GM18505 (cell line): ENCODE measurements around the gene SDC3.
"Not testable (repeated sequence)": the region's sequence is repeated elsewhere in the genome, so short reads cannot be mapped to it uniquely, and the experiment has no call there.

ENCODE experiments used
- ATAC-seq: cut with Tn5 transposase; IDR thresholded peaks from one replicate; pipeline ENCODE4 v1.9.1; 2021; ENCODE audit not compliant: unreplicated experiment
- POLR2A ChIP-seq: IDR thresholded peaks from 4 replicates; pipeline ENCODE4 v1.6.1; 2011; ENCODE audit warnings: borderline replicate concordance; ENCODE audit not compliant: insufficient read depth, insufficient read length; ENCODE audit errors: extremely low read depth

SDC3 gene

DNA sequence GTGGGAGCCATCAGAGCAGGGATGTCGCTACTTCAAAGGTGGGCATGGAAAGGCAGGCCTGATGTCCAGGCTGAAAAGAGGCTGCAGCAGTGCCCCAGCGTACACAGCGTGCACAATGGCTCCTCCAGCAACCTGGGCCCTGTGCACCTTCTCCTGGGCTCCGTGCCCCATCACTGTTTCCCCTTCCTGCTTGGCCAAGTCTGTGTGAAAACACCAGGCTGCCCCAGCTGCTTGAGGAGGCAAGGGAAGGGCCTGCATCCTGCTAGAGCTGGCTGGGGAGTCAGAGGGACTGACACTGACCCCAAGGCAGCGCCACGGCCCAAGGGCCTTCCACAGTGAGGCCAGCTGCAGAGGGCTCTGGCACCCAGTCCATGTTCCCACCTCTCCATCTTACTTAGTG is 33.4 kb downstream of the SDC3 start:
- no peak for ATAC-seq

GRCh38 chr1:30874176-30874575 is 34.4 kb downstream of the SDC3 start:
- no peak for ATAC-seq
- TF ChIP-seq POLR2A: no peak

More for the DNA sequence above, 33.4 kb downstream of the SDC3 start:
- no peak for TF ChIP-seq POLR2A

DNA sequence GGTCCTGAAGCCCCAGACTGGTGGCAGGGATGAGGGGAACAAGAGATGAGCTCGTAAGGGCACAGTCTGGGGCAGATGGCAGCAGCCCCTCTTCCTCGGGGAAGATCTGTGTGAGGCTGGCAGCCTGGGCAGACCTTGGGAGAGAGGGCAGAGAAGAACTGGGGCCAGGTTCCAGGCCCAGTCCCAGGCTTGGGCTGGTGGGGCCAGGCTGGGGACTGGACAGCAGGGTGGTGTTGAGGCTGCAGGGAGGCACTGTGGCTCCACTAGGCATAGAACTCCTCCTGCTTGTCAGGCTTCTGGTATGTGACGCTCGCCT is 35.7 kb downstream of the SDC3 start:
- TF ChIP-seq POLR2A: no peak
- ATAC-seq: no peak

- ATAC-seq: no peak
These were observed 36.3 kb downstream of the SDC3 start for GRCh38 chr1:30872033-30872947.

GRCh38 chr1:30871276-30871871 is 37.2 kb downstream of the SDC3 start:
- TF ChIP-seq POLR2A: no peak
- no peak for ATAC-seq

More at GRCh38 chr1:30872033-30872947, 36.3 kb downstream of the SDC3 start:
- TF ChIP-seq POLR2A: no peak

DNA sequence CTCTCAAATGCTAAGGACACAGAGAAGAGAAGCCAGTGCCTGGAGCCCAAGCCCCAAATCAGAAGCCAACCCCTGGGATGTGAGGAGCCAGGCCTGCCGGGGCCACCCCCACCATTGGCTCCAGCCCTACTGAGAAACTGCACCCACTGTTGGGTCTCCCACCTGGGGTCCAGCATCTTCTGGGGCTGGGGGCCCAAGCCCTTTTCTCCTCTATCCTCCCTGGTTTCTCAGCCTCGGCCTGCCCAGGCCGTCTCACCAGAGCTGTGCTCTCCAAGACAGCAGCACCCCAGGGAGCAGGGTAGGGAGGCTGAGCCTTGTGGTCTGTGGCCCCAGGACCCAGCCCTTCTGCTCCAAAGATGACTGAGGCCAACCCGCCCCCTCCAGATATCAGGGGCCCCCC is 37.9 kb downstream of the SDC3 start:
- TF ChIP-seq POLR2A: no peak
- ATAC-seq: no peak

- no peak for ATAC-seq
- no peak for TF ChIP-seq POLR2A
These were observed 38.5 kb downstream of the SDC3 start for GRCh38 chr1:30870035-30870434.

- ATAC-seq: no peak
These were observed 39.6 kb downstream of the SDC3 start for GRCh38 chr1:30868833-30869435.

GRCh38 chr1:30868057-30868456 is 40.5 kb downstream of the SDC3 start:
- not testable (repeated sequence) for ATAC-seq

More at GRCh38 chr1:30868833-30869435, 39.6 kb downstream of the SDC3 start:
- no peak for TF ChIP-seq POLR2A

- TF ChIP-seq POLR2A: no peak
- no peak for ATAC-seq
These were observed 41.0 kb downstream of the SDC3 start for GRCh38 chr1:30867537-30867936.

GRCh38 chr1:30866594-30866993 is 42.0 kb downstream of the SDC3 start:
- no peak for ATAC-seq

GRCh38 chr1:30864681-30865080 is 43.9 kb downstream of the SDC3 start:
- TF ChIP-seq POLR2A: no peak
- no peak for ATAC-seq

More at GRCh38 chr1:30866594-30866993, 42.0 kb downstream of the SDC3 start:
- TF ChIP-seq POLR2A: no peak

GRCh38 chr1:30863858-30864604 is 44.5 kb downstream of the SDC3 start:
- ATAC-seq: no peak
- TF ChIP-seq POLR2A: no peak

DNA sequence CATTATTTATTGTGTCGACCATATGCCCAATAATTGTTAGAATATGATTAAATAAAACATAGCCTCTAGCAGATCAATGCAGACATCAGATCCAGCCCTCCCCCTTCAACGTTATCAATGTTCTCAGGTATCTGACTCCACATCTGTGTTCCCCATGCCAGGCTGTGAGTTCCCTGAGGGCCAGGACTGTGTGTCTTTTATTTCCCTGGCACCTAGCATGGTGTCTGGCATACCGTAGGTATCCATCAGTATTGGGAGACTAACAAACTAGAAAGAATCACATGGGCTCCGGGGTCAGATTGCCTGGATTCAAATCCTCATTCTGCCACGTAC is 48.3 kb downstream of the SDC3 start:
- TF ChIP-seq POLR2A: no peak
- no peak for ATAC-seq

DNA sequence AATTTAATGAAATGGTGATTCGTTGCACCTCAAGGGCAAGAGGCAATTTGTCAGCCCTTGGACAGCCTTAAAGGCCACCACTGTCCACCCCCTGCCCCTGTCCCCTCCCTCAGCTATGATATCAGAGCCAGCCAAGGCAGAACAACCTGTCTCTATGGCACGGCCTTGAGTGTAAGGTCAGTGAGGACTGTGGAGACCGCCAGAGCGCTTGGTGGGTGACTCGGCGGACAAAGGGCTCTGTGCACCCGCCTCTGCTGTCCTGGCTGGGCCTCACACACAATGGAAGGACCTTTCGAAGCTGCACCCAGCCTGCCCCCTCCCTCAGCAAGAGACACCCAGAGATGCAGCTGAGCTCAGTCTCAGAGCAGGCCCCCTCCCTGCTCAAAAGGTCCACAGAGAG is 50.6 kb downstream of the SDC3 start:
- ATAC-seq: no peak
- no peak for TF ChIP-seq POLR2A
